Lung (tissue), 12 donors: ENCODE data around the gene MAF. TPM values are rescaled to one million over a fixed set of nuclear protein-coding genes. Genes with fewer than 3 reads are reported as not detected.
A peak's percentile ranks its signal among the peaks of the same experiment; 100 is the strongest.

ENCODE experiments used
- ATAC-seq: fragments of 200-7000 bp; cut with Tn5 transposase; one replicate; pipeline ENCODE4 v1.9.1; 2020; ENCODE audit warnings: moderate number of reproducible peaks; ENCODE audit not compliant: insufficient read depth, low FRiP score
- DNase-seq, 3 donors: peaks; one replicate each; pipeline ENCODE4 v3.0.0-alpha.2; 2013 to 2017
- H3K27ac ChIP-seq, 2 donors: one replicate each; pipeline ENCODE4 v1.5.1; 2013; ENCODE audit warnings: mild to moderate bottlenecking in 2 of 2, moderate library complexity in 2 of 2, control low read depth in 1 of 2, inconsistent platforms in 1 of 2, low read depth in 1 of 2, low read length in 1 of 2
- H3K27me3 ChIP-seq, 3 donors: one replicate each; pipeline ENCODE4 v1.5.1; 2013; ENCODE audit warnings: low read length in 2 of 3; ENCODE audit not compliant: control insufficient read depth in 3 of 3, insufficient read depth in 3 of 3
- H3K36me3 ChIP-seq, 4 donors: one replicate each; pipeline ENCODE4 v1.5.1; 2013; ENCODE audit warnings: low read length in 4 of 4, mild to moderate bottlenecking in 1 of 4, moderate library complexity in 1 of 4; ENCODE audit not compliant: control insufficient read depth in 4 of 4, insufficient read depth in 4 of 4
- H3K4me1 ChIP-seq, 5 donors: one replicate each; pipeline ENCODE4 v1.5.1; 2013; ENCODE audit warnings: low read length in 5 of 5, mild to moderate bottlenecking in 2 of 5, moderate library complexity in 1 of 5; ENCODE audit not compliant: control insufficient read depth in 5 of 5, insufficient read depth in 5 of 5
- H3K4me3 ChIP-seq: one replicate; pipeline ENCODE4 v1.5.1; 2013; ENCODE audit warnings: mild to moderate bottlenecking, control low read depth, moderate library complexity
- H3K9ac ChIP-seq, 2 donors: one replicate each; pipeline ENCODE4 v1.5.1; 2013; ENCODE audit warnings: low read length in 2 of 2, control low read depth in 1 of 2; ENCODE audit not compliant: insufficient read depth in 1 of 2
- H3K9me3 ChIP-seq, 4 donors: one replicate each; pipeline ENCODE4 v1.5.1; 2013; ENCODE audit warnings: low read length in 3 of 4, mild to moderate bottlenecking in 1 of 4, moderate library complexity in 1 of 4; ENCODE audit not compliant: control insufficient read depth in 4 of 4, insufficient read depth in 3 of 4
- CTCF ChIP-seq: IDR thresholded peaks from 2 replicates; pipeline ENCODE4 v1.5.1; 2012; ENCODE audit warnings: mild to moderate bottlenecking; ENCODE audit errors: control extremely low read depth, extremely low read depth
- WGBS, 2 donors: extraction: QIAGEN DNeasy Blood & Tissue Kit; methylation state at CpG; one replicate each; pipeline ENCODE4 v1.1.7; 2013; 5-methylcytosine and 5-hydroxymethylcytosine counted together
- polyA plus RNA-seq, 2 donors: library from polyadenylated mRNA; stranded (reverse); fragments of 200-250 nt; gene quantifications; one replicate each; pipeline ENCODE4 v1.2.1, GENCODE V29; 2013
- total RNA-seq, 2 donors: library from RNA; depleted of rRNA in 1 of 2; stranded (reverse); fragments of >200 nt in 1 of 2; gene quantifications; one replicate each; pipeline ENCODE4 v1.2.1, GENCODE V29; 2014 to 2021
- donor health status: control.
- donor health status: control.
- donor health status: Bipolar disorder and iron deficiency.
- donor health status: healthy.
- donor health status: DM: yes; HTN: yes; CAD: no.

The MAF gene
- total and polyA plus RNA-seq, 4 donors: 7.0 to 66.8 (median 30.1) TPM

GRCh38 chr16:79595231-79595641, 5.3 kb downstream of the MAF start:
- Histone ChIP-seq H3K9me3 (no peaks in the 10 kb centered on the region), H3K27ac (peak overlapping the region in 1 of 2 donors; percentile 11), H3K27me3 (no peaks in the 10 kb centered on the region), H3K4me3 (no peak overlapping the region), H3K9ac (peak overlapping the region; percentile 59 to 99), H3K36me3 (peaks cover 0 to 47% (median 15%) of the 10 kb centered on the region in 4 donors), H3K4me1 (peaks cover 0 to 39% (median 5%) of the 10 kb centered on the region in 5 donors)
- DNase-seq: peak in 2 of 3 donors; percentile 54 to 62
- no peak for ATAC-seq
- 38 to 64% methylated on average over 5 of the region's 5 CpGs for WGBS, 2 donors
- TF ChIP-seq CTCF: no peak

DNA sequence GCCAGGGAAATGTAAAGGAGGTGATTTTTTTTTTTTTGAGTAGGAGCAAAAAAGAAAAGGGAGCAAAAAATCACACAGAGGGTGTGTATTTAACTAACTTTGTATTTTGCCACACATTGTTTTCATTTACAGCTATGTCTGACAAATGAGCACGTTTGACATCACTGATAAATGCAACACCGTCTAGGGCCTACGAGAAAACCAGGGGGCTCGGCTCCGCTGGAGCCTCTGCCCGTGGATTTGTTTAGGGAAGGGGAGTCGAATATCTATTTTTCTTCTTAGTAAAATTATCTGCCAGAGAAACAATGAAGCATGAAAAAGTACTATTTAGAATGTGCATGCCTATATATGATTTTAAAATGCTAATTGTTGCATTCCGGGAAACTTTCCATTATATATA, 6.8 kb downstream of the MAF start:
- Histone ChIP-seq H3K9me3 (no peaks in the 10 kb centered on the region), H3K9ac (peak overlapping the region in 1 of 2 donors; percentile 99), H3K27me3 (no peaks in the 10 kb centered on the region), H3K4me1 (peaks cover 0 to 43% (median 3%) of the 10 kb centered on the region in 5 donors), H3K36me3 (peaks cover 0 to 41% (median 14%) of the 10 kb centered on the region in 4 donors), H3K4me3 (no peak overlapping the region), H3K27ac (no peak overlapping the region)
- no peak for ATAC-seq
- TF ChIP-seq CTCF: no peak
- DNase-seq: peak in 2 of 3 donors; percentile 29 to 30
- WGBS, 2 donors: 64 to 80% methylated on average over 8 of the region's 8 CpGs

- TF ChIP-seq CTCF: no peak
- DNase-seq (peak; percentile 48 to 83 (median 80)), ATAC-seq (no peak)
- Histone ChIP-seq H3K36me3 (peaks cover 0 to 37% (median 13%) of the 10 kb centered on the region in 4 donors), H3K9ac (peak overlapping the region in 1 of 2 donors; percentile 93), H3K4me1 (peaks cover 0 to 44% (median 2%) of the 10 kb centered on the region in 5 donors), H3K4me3 (no peak overlapping the region), H3K9me3 (no peaks in the 10 kb centered on the region), H3K27ac (peak overlapping the region in 1 of 2 donors; percentile 94), H3K27me3 (no peaks in the 10 kb centered on the region)
- WGBS, 2 donors: 61 to 81% methylated on average over 7 of the region's 7 CpGs
Measured at GRCh38 chr16:79593074-79593531, 7.4 kb downstream of the MAF start.

DNA sequence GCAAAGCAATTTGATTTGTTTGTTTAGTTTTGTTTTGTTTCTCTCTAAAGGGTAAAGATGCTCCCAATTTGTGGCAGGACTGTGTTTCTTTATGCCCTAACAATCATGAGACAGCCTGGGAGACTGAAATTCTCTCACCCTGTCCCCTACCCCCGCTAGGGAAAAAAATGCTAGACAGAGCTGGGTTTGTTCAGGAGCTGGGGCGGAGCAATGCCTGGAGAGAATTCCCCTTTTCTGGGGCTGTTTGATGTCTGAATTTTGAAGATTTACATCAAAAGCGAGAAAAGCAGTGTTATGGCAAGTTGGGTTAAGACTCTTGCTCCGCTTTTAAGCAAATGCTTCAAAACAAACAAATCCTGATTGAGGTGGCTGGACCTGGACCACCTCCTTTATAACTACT, 8.4 kb downstream of the MAF start:
- H3K4me1 ChIP-seq: peaks cover 2 to 52% (median 10%) of the 10 kb centered on the region in 5 donors
- H3K27ac ChIP-seq: peak overlapping the region in 1 of 2 donors; percentile 45
- H3K9ac ChIP-seq: no peak overlapping the region
- no peak for TF ChIP-seq CTCF
- peaks cover 0 to 29% (median 10%) of the 10 kb centered on the region in 4 donors for H3K36me3 ChIP-seq
- DNase-seq (peak in 1 of 3 donors; percentile 44), ATAC-seq (no peak)
- H3K4me3 ChIP-seq: no peak overlapping the region
- WGBS, 2 donors: 86 to 91% methylated on average over 4 of the region's 4 CpGs
- H3K27me3 ChIP-seq: no peaks in the 10 kb centered on the region
- no peaks in the 10 kb centered on the region for H3K9me3 ChIP-seq
